Measurements from ENCODE around the gene OR10G3.

Gene OR10G3

DNA sequence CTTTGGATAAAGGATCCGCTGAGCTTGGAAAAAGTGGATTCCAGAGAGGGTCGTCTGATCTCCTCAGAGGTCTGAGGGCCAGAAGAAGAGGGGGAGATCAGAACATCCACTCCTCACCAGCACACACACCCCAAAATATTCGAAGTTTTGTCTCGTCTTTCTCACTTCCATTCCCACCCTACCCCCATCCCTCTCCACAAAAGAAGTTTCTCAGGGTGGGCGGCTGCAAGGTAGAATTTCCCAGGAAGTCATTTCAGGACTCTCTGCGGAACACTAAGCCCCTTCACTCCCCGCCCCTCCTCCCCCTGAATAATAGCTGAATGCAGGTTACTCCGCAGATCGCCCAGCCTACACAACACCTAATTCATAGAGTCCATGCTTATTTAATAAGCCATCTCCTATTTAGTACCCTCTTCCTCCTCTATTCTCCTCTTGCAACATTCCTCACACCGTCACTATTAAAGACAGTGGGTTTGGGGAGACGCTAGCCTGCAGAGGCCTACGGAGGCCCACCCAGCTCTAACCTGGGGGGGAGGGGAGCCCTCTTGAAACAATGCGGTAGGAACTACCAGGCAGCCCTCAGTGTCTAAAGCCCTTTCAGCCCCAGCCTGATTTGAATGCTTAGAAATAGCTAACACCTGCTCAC is 53.1 kb downstream of the OR10G3 start:
- no peak for TF ChIP-seq CTCF (IDR thresholded peaks at IDR 0.05; ENCODE audit: borderline replicate concordance, insufficient read depth, low read depth, low read length)
- peak overlapping the region; percentile 46 for H3K4me3 ChIP-seq (ENCODE audit: low read depth, low read length)

DNA sequence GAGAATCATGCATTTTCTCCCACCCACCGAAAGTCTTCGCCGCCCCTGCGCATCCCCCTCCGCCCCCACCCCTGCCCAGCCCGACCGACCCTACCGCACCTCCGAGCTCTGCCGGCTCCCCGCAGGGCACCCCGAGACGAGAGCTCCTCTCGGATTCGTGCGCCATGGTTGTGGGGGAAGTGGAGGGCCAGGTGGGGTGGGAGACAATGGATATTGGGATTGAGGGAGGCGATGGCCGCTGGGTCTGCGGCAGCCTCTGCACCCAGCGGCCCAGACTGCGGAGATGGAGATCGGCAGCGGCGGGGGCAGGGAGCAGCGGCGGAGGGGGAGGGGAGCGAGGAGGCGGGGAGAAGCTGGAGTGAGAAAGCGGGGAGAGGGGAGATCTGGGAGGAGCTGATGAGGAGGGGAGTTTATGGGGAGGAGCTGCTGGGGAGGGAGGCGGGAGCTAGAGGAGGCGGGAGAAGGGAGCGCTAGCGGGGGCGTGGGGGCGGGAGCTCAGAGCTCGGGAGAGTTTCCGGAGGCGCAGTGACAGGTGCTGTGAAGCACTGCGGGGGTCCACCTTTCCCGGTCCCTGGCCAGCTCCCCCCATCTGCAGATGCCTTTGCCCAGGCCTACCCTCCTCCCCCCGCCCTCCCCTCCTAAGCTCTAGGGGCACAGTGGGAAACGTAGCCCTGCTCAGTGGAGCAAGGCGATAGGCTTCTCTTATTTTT is 53.8 kb downstream of the OR10G3 start, which contains the start of gene SALL2:
TSS of gene SALL2 (minus strand) at position 385 of the 710 bp plus-strand sequence. CDS start at position 166, 219 bp downstream.
- TF ChIP-seq CTCF (IDR thresholded peaks at IDR 0.05; ENCODE audit: borderline replicate concordance, insufficient read depth, low read depth, low read length): no peak
- peak within 1 kb of the TSS; percentile 46 for H3K4me3 ChIP-seq (ENCODE audit: low read depth, low read length)

DNA sequence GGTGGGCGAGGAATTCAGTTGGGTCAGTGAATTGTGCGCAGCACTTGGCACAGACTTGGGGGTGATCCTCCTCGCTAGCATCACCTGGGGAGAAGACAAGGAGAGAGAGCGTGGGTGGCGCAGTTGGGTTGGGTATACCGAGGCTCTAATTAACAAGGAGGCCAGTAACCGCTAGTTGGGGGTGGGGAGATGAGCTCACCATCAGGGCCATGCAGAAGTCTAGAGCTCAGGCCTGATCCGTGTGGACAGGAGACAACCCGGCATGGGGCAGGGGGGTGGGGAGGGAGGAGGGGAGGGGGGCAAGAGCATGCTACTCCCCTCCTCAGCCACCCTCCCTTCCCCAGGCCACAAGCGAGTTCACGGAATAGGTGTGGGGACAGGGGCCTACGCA is 54.3 kb downstream of the OR10G3 start:
- H3K4me3 ChIP-seq (ENCODE audit: low read depth, low read length): peak overlapping the region; percentile 46
- TF ChIP-seq CTCF (IDR thresholded peaks at IDR 0.05; ENCODE audit: borderline replicate concordance, insufficient read depth, low read depth, low read length): no peak

GRCh38 chr14:21524575-21525490 is 55.0 kb downstream of the OR10G3 start:
- no peak for TF ChIP-seq CTCF (IDR thresholded peaks at IDR 0.05; ENCODE audit: borderline replicate concordance, insufficient read depth, low read depth, low read length)
- no peak overlapping the region for H3K4me3 ChIP-seq (ENCODE audit: low read depth, low read length)

- no peak overlapping the region for H3K4me3 ChIP-seq (ENCODE audit: low read depth, low read length)
- no peak for TF ChIP-seq CTCF (IDR thresholded peaks at IDR 0.05; ENCODE audit: borderline replicate concordance, insufficient read depth, low read depth, low read length)
These were observed 56.7 kb downstream of the OR10G3 start for GRCh38 chr14:21523203-21523602.

GRCh38 chr14:21521501-21521900 is 58.4 kb downstream of the OR10G3 start:
- no peak for TF ChIP-seq CTCF (IDR thresholded peaks at IDR 0.05; ENCODE audit: borderline replicate concordance, insufficient read depth, low read depth, low read length)
- no peak overlapping the region for H3K4me3 ChIP-seq (ENCODE audit: low read depth, low read length)

All from GM12875 (cell line).